Gastrocnemius medialis (tissue), 4 donors: ENCODE results near the gene CD48.

ENCODE experiments used
- POLR2A ChIP-seq, 2 donors: fragments of 450-650 bp; IDR thresholded peaks; one replicate each; pipeline ENCODE4 v1.6.1; 2017; ENCODE audit warnings: antibody characterized with exemption in 2 of 2, mild to moderate bottlenecking in 2 of 2, moderate library complexity in 2 of 2
- TF ChIP-seq, protein P1 (sequence below), 5 experiments: fragments of 450-650 bp in 3 of 5; fragments of 200-600 bp in 2 of 5; sonication (generic) in 2 of 5; IDR thresholded peaks in 4 of 5; conservative IDR thresholded peaks in 1 of 5; 1 replicate in 4 of 5; 2 replicates in 1 of 5; pipeline ENCODE4 v1.5.1; 2016 to 2019; ENCODE audit warnings: antibody characterized with exemption in 5 of 5, mild to moderate bottlenecking in 3 of 5, moderate library complexity in 3 of 5

DNA sequence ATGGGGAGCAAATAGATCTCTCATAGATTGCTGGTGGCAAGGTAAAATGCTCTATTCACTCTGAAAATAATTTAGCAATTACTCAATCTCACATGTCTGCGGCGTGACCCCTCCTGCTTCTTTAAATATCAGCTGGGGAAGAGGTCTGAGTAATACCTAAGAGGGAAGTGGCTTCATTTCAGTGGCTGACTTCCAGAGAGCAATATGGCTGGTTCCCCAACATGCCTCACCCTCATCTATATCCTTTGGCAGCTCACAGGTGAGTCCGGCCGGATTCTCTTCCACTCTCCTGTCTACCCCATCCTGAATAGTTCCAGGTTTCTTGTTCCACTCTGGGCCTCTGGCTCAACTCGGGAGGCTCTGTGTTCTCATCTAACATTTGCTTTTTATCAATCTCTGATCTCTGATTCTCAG, 27.5 kb upstream of the CD48 start, which contains the start of gene SLAMF7:
- no peak for TF ChIP-seq POLR2A (IDR thresholded peaks at IDR 0.05)
- TF ChIP-seq, protein P1, sequence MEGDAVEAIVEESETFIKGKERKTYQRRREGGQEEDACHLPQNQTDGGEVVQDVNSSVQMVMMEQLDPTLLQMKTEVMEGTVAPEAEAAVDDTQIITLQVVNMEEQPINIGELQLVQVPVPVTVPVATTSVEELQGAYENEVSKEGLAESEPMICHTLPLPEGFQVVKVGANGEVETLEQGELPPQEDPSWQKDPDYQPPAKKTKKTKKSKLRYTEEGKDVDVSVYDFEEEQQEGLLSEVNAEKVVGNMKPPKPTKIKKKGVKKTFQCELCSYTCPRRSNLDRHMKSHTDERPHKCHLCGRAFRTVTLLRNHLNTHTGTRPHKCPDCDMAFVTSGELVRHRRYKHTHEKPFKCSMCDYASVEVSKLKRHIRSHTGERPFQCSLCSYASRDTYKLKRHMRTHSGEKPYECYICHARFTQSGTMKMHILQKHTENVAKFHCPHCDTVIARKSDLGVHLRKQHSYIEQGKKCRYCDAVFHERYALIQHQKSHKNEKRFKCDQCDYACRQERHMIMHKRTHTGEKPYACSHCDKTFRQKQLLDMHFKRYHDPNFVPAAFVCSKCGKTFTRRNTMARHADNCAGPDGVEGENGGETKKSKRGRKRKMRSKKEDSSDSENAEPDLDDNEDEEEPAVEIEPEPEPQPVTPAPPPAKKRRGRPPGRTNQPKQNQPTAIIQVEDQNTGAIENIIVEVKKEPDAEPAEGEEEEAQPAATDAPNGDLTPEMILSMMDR (IDR thresholded peaks at IDR 0.05 in 4 of 5, conservative IDR thresholded peaks at IDR 0.05 in 1 of 5): no peak
